Fibroblast of skin of right biceps (primary cell): ENCODE data around the gene RIPPLY1.

ENCODE experiments used
- DNase-seq: peaks from one replicate; pipeline ENCODE4 v3.0.0-alpha.2; 2013

Gene RIPPLY1, protein sequence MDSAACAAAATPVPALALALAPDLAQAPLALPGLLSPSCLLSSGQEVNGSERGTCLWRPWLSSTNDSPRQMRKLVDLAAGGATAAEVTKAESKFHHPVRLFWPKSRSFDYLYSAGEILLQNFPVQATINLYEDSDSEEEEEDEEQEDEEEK

DNA sequence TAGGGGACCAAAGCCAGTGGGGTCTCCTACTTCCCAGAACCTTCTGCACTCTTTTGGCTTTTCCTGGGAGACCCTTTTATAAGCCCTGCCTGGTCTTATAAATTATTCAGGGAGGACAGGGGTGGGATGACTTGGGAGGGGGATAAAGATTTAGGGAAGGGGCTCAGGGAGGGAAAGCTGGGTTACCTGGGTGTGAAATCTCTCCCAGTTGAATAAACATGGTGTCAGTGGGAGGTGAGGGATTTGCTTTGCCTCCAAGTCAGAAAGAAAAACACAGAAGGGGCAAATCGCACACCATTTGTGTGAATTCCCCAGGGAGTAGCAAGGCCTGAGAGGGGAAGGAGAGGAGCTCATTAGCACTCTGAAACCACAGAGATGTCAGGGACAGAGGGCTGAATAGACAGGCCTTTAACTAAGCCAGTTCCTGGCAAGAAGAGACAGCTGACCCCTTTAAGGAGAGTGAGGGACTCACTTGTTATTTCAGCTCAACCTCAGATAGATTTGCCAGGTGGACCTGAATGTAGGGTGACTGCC lies at the start of gene RIPPLY1:
Gene RIPPLY1 (minus strand): TSS at position 51 of the 534 bp plus-strand sequence. CDS start 54 bp downstream, outside the sequence.
- no peak for DNase-seq

DNA sequence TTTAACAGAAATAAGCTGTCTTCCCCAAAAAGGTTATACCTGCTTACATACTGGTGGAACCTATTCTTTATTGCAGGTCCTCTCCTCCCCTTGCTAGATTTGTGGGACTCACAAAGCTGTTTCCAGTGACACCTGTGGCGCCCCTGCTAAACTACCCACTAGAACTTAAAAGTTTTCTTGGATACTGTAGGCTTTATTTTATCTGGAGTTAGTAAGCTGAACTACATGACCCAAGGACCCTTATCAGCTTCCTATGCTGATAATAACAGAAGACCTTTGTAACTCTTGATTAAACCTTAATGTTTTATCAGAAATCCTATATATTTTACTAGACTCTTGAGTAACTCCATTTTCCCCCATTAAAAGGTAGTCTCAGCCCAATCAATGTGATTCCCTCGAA lies 49.4 kb upstream of the RIPPLY1 start:
- no peak for DNase-seq

DNA sequence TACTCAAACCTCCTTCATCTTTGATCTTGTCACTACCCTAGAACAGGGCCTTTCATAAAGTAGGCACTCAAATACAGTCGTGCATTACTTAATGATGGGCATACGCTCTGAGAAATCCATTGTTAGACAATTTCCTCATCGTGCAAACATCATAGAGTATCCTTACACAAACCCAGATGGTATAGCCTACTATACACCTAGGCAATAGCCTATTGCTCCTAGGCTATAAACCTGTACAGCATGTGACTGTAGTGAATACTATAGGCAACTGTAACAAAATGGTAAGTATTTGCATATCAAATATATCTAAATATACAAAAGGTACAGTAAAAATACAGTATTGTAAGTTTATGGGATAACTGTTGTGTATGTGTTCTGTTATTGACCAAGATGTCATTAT lies 48.9 kb upstream of the RIPPLY1 start:
- DNase-seq = no peak

DNA sequence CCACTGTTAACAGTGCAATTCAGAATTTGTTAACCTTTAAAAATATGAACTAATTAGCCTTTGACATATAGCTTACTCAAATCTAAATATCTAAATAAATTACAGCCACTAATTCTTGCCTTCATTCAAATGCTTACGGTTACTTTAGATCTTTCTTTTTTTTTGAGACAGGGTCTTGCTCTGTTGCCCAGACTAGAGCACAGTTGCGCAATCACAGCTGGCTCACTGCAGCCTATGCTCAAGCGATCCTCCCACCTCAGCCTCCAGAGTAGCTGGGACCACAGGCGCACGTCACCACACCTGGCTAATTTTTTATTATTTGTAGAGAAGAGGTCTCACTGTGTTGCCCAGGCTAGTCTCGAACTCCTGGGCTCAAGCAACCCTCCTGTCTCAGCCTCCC lies 48.1 kb upstream of the RIPPLY1 start:
- DNase-seq = no peak

DNA sequence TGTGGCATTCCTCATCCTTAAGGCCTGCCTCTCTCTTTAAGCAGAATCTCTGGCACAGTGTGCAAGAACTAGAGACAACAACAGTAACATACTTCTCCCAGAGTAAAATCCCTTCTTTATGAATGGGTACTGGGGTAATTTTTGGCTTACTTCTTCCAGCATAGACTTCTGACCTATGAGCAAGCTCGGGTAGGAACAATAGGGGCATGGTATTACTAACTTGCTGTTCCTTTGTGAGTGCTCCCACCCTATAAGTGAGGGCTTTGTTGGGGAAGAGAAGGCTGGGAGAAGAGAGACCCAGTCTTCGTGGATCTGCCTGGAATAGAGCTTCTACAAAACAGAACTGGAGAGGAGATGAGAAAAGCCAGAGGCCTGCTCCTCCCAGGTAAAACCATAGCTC lies 47.2 kb upstream of the RIPPLY1 start:
- DNase-seq = no peak

DNA sequence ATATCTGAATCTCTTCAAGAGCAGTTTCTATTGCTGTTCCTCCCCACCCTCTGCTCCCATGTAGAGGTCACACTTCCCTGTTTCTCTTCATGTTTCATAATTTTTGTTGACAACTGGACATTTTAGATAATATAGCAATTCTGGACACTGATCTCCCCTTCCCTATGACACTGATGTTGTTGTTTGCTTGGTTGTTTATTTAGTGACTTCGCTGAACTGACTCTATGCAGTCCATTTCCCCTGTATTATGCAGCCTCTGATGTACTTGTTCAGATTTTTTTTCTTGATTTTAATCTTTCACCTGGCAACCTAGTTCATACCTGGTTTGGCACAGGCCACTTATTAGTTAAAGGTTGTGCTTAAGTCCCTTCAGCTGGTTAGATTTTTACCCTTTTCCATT lies 46.2 kb upstream of the RIPPLY1 start:
- DNase-seq = no peak

DNA sequence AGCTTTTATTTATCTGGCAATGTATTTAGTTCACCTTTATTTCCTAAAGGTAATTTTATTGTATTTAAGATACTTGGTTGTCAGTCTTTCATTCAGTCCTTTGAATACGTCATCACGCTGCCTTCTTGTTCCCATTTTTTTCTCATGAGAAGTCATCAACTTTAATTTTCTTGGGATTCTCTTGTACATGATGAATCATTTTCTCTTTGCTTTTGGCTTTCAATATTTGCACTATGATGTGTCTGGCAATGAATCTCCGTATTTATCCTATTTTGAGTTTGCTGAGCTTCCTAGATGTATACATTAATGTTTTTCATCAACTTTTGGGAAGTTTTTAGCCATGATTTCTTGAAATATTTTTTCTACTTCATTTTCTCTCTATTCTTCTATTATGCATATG lies 45.5 kb upstream of the RIPPLY1 start:
- DNase-seq = no peak

DNA sequence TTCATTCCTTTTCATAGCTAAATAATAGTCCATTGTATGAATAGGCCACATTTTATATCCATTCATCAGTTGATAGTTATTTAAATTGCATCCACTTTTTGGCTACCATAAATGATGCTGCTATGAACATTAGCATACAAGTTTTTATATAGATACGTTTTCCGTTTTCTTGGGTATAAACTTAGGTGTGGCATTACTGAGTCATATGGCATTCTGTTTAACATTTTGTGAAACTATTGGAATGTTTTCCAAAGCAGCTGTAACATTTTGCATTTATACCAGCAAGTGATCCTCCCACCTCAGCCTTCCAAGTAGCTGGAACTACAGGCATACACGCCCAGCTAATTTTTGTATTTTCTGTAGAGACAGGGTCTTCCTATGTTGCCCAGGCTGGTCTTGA lies 43.3 kb upstream of the RIPPLY1 start:
- no peak for DNase-seq

DNA sequence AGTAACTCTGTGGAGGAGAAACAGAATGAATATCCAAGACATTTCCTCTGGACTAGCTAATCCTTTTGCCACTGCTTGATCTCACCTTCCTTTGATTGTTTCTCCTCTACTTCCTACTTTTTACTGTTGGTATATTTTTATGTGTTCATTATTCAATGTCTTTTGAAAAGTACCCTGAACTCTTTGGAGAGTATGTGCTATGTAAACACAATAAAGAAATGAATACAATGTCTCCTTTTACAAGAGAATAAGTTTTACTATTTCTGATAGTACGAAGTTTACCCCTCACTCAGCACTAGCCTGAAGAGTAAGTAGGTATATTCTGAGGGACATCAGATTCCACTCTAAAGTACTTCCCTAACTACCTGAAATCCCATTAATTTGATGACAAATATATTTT lies 36.9 kb upstream of the RIPPLY1 start:
- no peak for DNase-seq

DNA sequence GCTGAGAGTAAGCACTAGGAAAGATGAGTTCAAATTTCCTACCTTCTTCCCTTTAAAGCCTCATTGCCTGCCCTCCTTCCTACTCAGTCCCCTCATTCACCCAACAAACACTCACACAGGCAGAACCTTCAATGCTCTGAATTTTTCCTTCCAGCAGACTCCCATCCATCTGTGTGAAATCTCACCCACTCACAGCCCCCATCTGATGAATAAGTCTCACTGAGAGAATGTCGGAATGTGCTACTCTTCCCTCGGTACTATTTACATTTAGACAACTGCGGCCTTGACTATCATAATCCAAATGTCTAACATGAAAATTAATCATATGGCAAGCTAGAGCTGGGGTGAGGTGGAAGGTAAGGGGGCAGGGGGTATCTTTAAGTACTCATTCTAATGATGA lies 36.4 kb upstream of the RIPPLY1 start:
- DNase-seq = no peak

DNA sequence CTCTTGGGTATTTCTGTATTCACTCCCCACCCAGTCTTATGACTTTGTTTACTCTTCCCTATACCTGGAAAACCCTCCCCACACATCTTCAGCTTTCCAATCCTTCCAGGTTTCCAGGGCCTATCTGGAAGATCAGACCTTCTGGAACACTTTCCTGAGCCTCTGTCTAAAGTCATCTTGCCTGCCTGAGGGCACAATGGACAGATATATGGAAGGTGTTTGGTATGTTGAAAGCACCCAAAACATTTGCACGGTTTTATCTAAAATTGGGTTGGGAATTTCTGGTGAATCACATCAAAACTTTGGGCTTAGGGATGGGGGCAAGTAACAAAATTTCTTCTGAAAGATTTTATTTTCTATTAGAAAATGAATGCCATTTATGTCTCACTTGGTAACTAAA lies 33.1 kb upstream of the RIPPLY1 start:
- DNase-seq = no peak

DNA sequence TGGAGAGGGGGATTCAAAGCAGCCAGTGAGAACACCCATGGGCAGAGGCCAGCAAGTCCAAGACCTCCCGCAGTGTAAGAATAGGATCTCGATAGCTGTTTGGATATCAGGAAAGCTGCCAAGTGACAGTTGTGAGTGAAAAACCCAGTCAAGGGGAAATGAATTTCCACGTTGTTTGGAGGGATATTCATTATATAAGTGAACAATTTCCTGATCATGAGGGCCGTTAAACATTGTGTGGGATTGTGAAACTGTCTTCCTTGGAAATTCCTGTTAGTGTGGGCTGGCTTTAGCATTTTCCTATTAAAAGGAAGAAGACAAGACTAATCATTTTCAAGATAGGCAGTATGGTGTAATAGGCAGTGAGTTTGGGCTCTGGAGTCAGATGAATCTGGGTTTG lies 32.0 kb upstream of the RIPPLY1 start:
- no peak for DNase-seq

DNA sequence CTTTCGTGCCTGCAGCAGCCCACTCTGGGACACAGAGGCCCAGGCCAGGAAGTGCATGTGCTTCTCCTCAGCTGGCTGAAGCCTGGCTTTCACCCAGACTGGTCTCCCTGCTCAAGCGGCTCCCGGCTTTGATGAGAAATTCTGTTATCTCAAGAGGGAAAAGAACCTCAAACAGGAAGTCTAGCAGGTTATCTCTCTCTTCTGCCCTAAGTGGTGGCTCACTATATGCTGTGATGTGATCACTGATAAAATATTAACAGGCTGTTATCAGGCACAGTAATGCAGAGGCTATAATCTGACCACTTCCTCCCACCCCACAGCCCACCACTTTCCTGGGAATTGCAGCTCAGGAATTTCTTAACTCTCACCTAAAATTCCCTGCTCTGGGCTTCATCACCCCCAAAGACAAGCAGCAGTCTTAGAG lies 30.4 kb upstream of the RIPPLY1 start:
- DNase-seq = no peak

DNA sequence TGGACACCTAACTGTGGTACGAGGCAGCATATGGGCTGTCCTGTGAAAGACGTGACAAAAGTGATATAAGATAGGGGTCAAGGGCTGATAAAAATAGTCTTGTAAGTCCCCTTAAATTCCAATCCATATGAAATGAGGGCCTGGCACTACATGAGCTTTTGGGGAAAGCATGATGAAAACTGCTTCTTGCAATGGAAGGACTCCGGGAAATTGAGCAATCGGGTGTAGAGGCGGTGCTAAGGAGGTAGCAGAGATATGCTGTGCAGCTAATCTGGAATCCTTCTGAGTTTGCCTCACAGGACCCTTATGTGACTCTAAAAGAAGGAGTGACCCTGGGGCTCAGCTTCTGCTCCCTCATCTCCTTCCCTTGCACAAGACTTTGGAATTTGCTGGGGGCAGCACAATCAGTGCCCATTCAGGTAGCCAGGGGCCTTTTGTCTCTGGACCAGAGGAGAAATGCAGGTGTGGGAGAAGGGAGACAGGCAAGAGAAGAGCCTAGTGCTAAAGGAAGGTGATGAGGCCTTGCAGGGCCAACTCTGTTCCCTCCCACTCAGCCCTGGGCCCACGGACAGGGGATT lies 29.9 kb upstream of the RIPPLY1 start:
- DNase-seq = no peak

DNA sequence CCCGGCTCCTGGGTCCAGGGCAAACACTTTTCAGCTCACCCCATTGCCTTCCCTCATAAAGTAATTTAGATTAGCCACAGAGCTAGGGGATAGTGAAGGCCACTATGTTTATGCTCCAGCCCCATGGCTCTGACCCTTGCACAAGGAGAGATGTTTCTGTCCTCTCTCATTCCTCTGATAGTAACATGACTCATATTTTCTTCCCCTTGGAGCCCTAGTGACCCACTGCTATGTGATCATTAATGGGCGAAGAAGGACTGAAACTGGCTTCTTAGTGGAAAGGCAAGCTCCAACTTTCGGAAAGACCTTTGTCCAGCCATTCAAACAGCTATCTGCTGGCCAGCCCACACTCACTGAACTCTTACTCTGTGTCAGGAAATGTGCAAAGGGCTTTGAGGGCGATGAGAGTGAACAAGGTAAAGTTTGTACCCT lies 29.4 kb upstream of the RIPPLY1 start:
- DNase-seq = no peak

DNA sequence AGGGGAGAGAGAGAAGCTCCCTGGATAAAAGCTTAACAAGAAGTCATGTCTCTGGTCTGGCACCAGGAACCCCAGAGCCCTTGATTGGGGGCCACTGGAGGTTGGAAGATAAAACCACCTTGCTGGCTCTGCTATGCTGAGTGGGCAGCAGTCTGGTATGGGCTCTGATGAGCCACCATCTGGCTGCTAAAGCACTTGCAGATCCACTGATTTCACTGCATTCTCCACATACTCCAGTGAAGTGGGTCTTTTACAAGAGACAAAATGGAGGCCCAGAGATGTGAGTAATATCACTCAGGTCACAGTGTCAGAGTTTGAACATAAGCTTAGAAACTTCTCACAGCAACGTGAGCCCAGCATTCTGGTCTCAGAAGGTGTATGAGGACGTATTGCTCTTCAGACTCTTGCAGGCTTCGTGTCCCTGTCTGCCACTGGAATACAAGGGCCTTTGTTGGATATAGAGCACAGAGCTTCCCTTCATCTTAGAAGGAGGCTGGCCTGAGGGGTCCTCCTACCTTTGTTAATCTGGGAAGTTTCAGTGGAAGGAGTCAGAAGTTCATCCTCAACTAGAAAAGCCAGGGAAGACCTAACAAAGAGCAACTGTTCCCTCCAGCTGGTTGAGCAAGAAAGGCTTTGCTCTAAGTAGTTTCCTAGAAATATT lies 28.8 kb upstream of the RIPPLY1 start:
- DNase-seq = no peak

DNA sequence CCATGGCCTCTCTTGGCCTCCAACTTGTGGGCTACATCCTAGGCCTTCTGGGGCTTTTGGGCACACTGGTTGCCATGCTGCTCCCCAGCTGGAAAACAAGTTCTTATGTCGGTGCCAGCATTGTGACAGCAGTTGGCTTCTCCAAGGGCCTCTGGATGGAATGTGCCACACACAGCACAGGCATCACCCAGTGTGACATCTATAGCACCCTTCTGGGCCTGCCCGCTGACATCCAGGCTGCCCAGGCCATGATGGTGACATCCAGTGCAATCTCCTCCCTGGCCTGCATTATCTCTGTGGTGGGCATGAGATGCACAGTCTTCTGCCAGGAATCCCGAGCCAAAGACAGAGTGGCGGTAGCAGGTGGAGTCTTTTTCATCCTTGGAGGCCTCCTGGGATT lies 25.1 kb upstream of the RIPPLY1 start:
- no peak for DNase-seq

DNA sequence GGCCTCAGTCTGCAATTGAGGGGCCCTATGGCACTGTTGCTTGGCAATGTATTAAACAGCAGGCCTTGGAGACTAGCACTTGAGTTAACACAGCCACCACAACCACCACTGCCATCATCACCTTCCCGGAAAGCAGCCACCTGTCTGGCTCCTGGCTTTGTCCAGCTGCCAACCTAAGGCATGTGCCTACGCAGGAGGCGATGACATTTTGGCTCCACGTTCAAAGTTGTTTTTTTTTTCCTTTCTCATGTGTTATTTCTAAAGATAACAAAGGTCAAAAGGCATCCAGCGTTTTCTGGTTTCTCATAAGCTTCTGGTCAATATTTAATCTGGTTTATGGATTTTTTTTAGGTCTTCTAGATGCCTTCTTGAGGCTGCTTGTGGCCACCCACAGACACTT lies 24.6 kb upstream of the RIPPLY1 start:
- no peak for DNase-seq

DNA sequence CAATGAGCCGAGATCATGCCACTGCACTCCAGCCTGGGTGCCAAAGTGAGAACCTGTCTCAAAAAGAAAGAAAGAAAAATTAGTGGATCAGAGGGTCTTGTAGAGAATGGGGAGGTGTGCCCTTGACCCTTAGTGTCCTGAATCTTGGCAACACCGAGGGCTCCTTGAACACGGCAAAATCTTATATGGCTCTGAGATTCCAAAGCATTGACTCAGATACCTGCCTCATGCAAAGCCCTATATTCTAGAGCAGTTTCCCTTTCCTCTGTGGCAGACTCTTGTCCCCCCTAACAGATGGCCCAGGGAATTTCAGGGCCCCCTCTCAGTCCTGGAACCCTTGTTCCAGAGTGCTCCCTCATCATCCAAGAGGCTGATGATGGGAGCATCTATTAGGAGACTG lies 23.9 kb upstream of the RIPPLY1 start:
- DNase-seq = no peak

DNA sequence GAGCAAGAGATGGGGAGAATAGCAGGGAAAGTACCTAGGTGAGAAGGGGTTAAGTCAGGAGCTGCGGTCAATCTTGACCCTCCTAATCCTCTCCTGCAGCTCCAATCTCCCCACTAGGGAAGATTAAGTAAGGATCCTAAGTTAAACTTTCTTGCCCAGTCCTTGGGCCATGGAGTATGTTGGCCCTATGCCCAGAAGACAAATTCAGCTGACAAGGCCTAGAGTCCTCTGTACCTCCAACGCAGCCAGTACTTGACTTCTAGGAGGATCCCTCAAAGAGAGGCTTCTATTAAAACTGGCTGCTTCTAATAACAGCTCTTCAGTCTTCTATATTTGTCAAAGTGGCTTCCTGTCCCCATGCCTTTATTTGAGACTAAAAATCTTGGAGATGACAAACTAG lies 18.5 kb upstream of the RIPPLY1 start:
- no peak for DNase-seq

DNA sequence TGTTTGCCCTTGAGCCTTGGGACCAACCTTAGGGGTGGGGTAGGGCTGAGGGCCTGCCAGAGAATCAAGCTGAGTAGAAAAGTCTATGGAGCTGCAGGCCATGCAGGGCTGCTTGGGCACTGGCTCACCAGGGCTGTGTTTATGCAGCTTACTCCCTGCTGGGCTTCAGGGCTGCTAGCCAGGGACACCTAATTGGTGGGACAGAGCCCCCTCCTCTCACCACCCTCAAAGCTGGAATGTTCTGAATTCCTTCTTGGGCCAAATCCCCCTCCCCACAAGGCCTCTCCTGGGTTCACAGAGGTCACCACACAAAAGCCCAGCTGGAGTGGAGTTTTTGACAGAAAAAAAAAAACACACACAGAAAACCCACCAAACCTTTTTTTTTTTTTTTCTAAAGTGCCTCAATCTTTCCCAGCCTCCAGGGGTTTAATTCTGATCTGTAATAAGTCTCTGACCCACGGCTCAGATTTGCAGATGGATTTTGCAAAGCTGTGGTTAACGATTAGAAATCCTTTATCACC lies 16.9 kb upstream of the RIPPLY1 start, which contains the start of gene CLDN2:
Gene CLDN2 (plus strand): TSS at position 471 of the 521 bp plus-strand sequence. CDS start 7,827 bp downstream, outside the sequence.
- DNase-seq = no peak

DNA sequence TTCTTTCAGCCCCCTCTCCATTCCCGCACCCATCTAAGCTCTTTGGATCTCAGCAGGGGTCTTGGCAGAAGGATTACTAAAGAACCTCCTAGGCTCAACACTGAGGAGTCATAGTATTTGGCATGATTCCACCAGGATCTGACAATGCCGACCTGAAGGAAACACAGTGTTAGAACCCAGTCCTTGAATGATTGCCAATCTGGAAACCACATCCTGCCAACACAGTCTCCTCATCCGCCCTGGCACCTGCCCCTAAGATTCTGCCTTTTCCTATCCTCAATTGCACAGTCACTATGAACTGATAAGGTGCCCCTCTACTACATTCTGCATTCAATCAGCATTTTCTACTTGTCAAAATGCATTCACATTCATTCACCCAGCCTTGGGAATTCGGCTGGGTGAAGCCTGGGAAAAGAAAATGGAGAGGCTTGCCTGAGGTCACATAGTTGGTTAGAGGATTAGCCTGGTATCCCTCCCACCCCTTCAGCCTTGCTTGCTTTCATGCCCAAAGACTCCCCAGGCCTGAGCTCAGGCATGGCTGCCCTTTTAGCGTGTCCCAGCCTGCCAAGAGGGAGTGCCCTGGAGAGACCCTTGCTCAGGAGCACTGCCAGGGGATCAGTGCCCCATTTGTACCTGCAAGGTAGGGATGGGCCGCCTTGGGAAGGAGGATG lies 14.8 kb upstream of the RIPPLY1 start:
- DNase-seq = peak; percentile 74

DNA sequence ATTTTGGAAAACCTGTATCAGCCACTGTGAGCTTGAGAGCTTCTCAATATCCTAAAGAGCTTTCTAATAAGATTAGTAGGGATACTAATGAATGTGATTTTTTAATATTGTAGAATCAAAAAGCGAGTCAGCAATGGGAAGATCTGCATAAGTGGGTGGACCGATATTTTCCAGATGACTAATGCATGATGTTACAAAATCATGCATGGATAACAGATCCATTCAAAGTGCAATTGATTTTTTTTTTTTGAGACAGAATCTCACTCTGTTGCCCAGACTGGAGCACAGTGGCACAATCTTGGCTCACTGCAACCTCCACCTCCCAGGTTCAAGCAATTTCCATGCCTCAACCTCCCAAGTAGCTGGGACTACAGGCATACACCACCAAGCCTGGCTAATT lies 9.7 kb upstream of the RIPPLY1 start:
- no peak for DNase-seq

DNA sequence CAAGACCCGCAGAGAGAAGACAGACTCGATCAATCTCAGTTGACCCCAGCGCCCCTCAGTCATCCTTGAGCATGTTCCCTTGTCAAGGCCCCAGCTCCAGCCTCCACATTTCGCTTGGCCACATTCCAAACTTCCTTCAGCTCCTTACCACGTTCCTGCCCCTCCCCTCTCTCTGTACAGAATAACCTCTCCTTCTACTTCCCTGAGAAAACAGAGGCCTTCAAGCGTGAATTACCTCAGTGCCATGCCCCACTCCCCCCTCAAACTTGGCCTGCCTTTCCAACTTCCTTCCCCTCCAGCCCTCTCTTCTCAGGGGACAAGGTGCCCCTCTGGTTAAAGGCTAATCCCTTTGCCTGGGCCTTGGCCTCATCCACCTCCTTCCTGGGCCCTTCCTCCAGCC lies 3.2 kb upstream of the RIPPLY1 start:
- DNase-seq = peak; percentile 2
